A204.1 (cell line): Measurements from ENCODE around the gene GPRC5D.

ENCODE experiments used
- FAIRE-seq: peaks from 2 replicates; lab custom pipeline; 2012; peaks lifted over from hg19 to GRCh38; lab: Jason Lieb, UNC

GPRC5D gene

GRCh38 chr12:12952036-12952435 is at the start of gene GPRC5D:
Gene GPRC5D (minus strand): TSS chr12:12952170. CDS start chr12:12950384, 1,786 bp downstream.
- FAIRE-seq, result no peak

- no peak for FAIRE-seq
Measured at GRCh38 chr12:13001775-13002040, 49.7 kb upstream of the GPRC5D start.

GRCh38 chr12:13000925-13001774 is 49.2 kb upstream of the GPRC5D start:
- no peak for FAIRE-seq

- no peak for FAIRE-seq
Measured at GRCh38 chr12:13000616-13000924, 48.6 kb upstream of the GPRC5D start.

GRCh38 chr12:12999959-13000615 is 48.1 kb upstream of the GPRC5D start, which contains the start of gene HEBP1:
Gene HEBP1 (minus strand): TSS chr12:13000265. CDS start chr12:13000114, 151 bp downstream.
- no peak for FAIRE-seq

GRCh38 chr12:12999271-12999958 is 47.4 kb upstream of the GPRC5D start:
- FAIRE-seq, result no peak

- no peak for FAIRE-seq
Measured at GRCh38 chr12:12998248-12998647, 46.3 kb upstream of the GPRC5D start.

- no peak for FAIRE-seq
Measured at GRCh38 chr12:12997734-12998133, 45.8 kb upstream of the GPRC5D start.

GRCh38 chr12:12997156-12997555 is 45.2 kb upstream of the GPRC5D start:
- no peak for FAIRE-seq

- FAIRE-seq, result no peak
Measured at GRCh38 chr12:12996209-12996608, 44.2 kb upstream of the GPRC5D start.

GRCh38 chr12:12995088-12995487 is 43.1 kb upstream of the GPRC5D start:
- no peak for FAIRE-seq

- FAIRE-seq, result no peak
Measured at GRCh38 chr12:12993367-12993766, 41.4 kb upstream of the GPRC5D start.

GRCh38 chr12:12992418-12993130 is 40.6 kb upstream of the GPRC5D start:
- FAIRE-seq, result no peak

GRCh38 chr12:12990700-12991468 is 38.9 kb upstream of the GPRC5D start:
- no peak for FAIRE-seq

GRCh38 chr12:12987421-12987820 is 35.5 kb upstream of the GPRC5D start:
- FAIRE-seq, result no peak

- no peak for FAIRE-seq
Measured at GRCh38 chr12:12986775-12987331, 34.9 kb upstream of the GPRC5D start.

GRCh38 chr12:12985817-12986408 is 33.9 kb upstream of the GPRC5D start:
- FAIRE-seq, result no peak

- no peak for FAIRE-seq
Measured at GRCh38 chr12:12984149-12984548, 32.2 kb upstream of the GPRC5D start.

- FAIRE-seq, result peak; percentile 89
Measured at GRCh38 chr12:12983420-12984035, 31.6 kb upstream of the GPRC5D start.

GRCh38 chr12:12982331-12982730 is 30.4 kb upstream of the GPRC5D start:
- no peak for FAIRE-seq
